Lower leg skin (tissue), 4 donors: ENCODE measurements around the gene ABCG4. TPM values are rescaled to one million over a fixed set of nuclear protein-coding genes. Genes with fewer than 3 reads are reported as not detected.
A peak's percentile ranks its signal among the peaks of the same experiment; 100 is the strongest.

ENCODE experiments used
- DNase-seq, 2 donors: peaks; one replicate each; pipeline ENCODE4 v3.0.0-alpha.2; 2019; ENCODE audit warnings: low spot score in 2 of 2
- H3K4me3 ChIP-seq: fragments of 200-600 bp; sonication (generic); 2 replicates; pipeline ENCODE4 v1.5.1; 2017; ENCODE audit warnings: mild to moderate bottlenecking, low read depth; ENCODE audit not compliant: poor library complexity, severe bottlenecking
- CTCF ChIP-seq, 3 donors: fragments of 450-650 bp; IDR thresholded peaks; one replicate each; pipeline ENCODE4 v1.5.1; 2016; ENCODE audit warnings: antibody characterized with exemption in 3 of 3, mild to moderate bottlenecking in 3 of 3, moderate library complexity in 2 of 3
- POLR2A ChIP-seq, 2 donors: fragments of 450-650 bp; IDR thresholded peaks; one replicate each; pipeline ENCODE4 v1.6.1; 2016 to 2017; ENCODE audit warnings: antibody characterized with exemption in 2 of 2, mild to moderate bottlenecking in 1 of 2, moderate library complexity in 1 of 2
- WGBS, 2 donors: methylation state at CpG; one replicate each; pipeline ENCODE4 v1.1.5; 2018; 5-methylcytosine and 5-hydroxymethylcytosine counted together
- intact Hi-C: fragments of 100-400 bp; cut with DNase I; formaldehyde crosslinking; loops from one replicate; pipeline ENCODE4 v1.15.0; 2023; ENCODE audit warnings: low total_unique reads
- total RNA-seq, 4 donors: library from RNA; depleted of rRNA; stranded (reverse); fragments of >200 nt; gene quantifications; one replicate each; pipeline ENCODE4 v1.1.0, GENCODE V29; 2016

The ABCG4 gene
- total RNA-seq, 4 donors from 2014 or later: 0.52 to 1.1 (median 0.67) TPM

DNA sequence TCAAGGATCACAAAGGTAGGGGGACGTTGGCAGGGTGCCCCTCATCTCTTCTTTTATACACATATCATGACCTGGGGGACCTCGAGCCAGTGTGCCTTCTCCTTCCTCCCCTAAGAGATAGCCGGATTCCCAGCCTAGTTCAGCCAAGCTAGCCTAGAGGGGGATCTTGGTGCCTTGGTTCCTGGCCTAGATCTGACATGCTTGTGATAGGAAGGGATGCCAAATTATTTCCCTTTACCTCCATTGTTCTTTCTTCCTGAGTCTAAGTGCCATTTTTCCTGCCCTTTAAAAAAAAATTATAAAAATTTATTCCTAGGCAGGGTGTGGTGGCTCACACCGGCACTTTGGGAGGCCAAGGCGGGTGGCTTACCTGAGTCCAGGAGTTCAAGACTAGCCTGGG is 34.5 kb upstream of the ABCG4 start:
- 80 to 83% methylated on average over 5 of the region's 5 CpGs for WGBS, 2 donors
- intact Hi-C loops: no loop called here
- TF ChIP-seq CTCF (IDR thresholded peaks at IDR 0.05) (no peak), POLR2A (IDR thresholded peaks at IDR 0.05) (no peak)
- no peak overlapping the region for H3K4me3 ChIP-seq
- no peak for DNase-seq

GRCh38 chr11:119115484-119116234 is 33.2 kb upstream of the ABCG4 start:
- TF ChIP-seq POLR2A (IDR thresholded peaks at IDR 0.05): no peak
- no peak for TF ChIP-seq CTCF (IDR thresholded peaks at IDR 0.05)
- intact Hi-C loops: no loop called here

DNA sequence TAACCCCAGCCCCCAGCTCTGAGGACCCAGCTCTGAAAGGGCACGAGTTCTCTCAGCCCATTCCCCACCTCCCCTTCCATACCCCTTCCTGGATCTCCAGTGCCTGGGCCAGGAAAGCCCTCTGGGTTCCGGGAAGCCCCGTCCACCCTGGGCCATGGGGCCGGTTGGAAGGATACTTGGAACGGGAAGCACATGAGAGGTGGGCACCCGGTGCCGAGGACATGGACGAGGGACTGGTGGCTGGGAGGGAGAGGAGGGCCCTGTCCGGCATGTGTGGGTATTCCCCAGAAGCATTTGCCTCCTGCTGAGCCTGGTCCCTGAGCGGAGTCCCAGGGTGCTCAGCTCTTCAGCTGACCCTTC is 32.6 kb upstream of the ABCG4 start:
- no peak for TF ChIP-seq POLR2A (IDR thresholded peaks at IDR 0.05)
- no peak for TF ChIP-seq CTCF (IDR thresholded peaks at IDR 0.05)
- whole genome bisulfite sequencing, 2 donors: 84 to 90% methylated on average over 10 of the region's 10 CpGs
- no peak overlapping the region for H3K4me3 ChIP-seq
- DNase-seq: no peak
- intact Hi-C loops: no loop called here

More at GRCh38 chr11:119115484-119116234, 33.2 kb upstream of the ABCG4 start:
- WGBS, 2 donors: 60 to 74% methylated on average over 24 of the region's 24 CpGs
- H3K4me3 ChIP-seq: no peak overlapping the region
- DNase-seq: peak in 1 of 2 donors; percentile 46

GRCh38 chr11:119116601-119117000 is 32.3 kb upstream of the ABCG4 start:
- no peak overlapping the region for H3K4me3 ChIP-seq
- WGBS, 2 donors: 68 to 75% methylated on average over 5 of the region's 5 CpGs
- TF ChIP-seq POLR2A (IDR thresholded peaks at IDR 0.05): no peak
- TF ChIP-seq CTCF (IDR thresholded peaks at IDR 0.05): no peak
- DNase-seq: no peak
- intact Hi-C loops: no loop called here

DNA sequence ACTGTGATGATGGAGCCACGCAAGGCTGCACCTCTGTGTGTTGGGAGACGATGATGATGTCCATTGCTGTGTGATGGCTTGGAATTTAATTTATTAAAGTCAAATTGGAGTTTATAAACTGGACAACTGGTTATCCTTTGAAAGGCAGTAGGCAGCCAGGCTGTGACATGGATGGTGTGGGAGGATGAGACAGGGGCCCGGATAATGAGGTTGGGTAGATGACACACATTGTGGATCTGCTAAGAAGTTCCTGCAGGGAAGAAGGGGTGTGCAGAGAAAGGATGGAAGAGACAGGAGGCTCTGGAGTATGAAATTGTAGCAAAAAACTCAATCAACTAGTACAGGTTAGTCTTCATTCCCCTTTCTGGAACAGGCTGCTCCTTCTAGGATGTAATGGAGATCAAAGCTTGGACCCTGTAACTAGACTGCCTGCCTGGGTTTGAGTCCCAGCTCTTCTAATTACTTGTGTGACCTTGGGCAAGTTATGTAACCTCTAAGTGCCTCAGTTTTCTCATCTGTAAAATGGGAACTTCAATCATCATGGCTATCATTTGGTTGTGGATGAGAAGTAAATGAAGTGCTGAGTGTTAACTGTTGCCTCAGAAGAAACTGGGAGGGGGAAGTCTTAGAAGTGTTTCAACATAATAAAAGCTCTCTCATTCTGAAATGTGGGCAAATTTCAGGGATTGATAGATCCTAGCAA is 31.7 kb upstream of the ABCG4 start:
- WGBS, 2 donors: 89 to 90% methylated on average over 3 of the region's 3 CpGs
- TF ChIP-seq CTCF (IDR thresholded peaks at IDR 0.05) (no peak), POLR2A (IDR thresholded peaks at IDR 0.05) (no peak)
- no peak overlapping the region for H3K4me3 ChIP-seq

More for the DNA sequence above, 31.7 kb upstream of the ABCG4 start:
- intact Hi-C loops: no loop called here
- no peak for DNase-seq
